Measurements from ENCODE around the gene SHMT2. TPM values are rescaled to one million over a fixed set of nuclear protein-coding genes. Genes with fewer than 3 reads are reported as not detected.

The SHMT2 gene
- total and polyA plus RNA-seq, 4 donors = 34.3 to 59.1 (median 51.9) TPM

- no peak overlapping the region for H3K27ac ChIP-seq (ENCODE audit: low read depth in 1 of 2, low read length in 2 of 2)
- no peak for DNase-seq
- 89 to 91% methylated on average over 15 of the region's 15 CpGs for WGBS, 2 donors
- H3K36me3 ChIP-seq (ENCODE audit: control insufficient read depth in 1 of 2, insufficient read depth in 2 of 2, low read length in 1 of 2) = peaks cover 0 to 3% of the 10 kb centered on the region in 2 donors
- no peak for ATAC-seq (ENCODE audit: low FRiP score)
- no peaks in the 10 kb centered on the region for H3K4me1 ChIP-seq (ENCODE audit: control insufficient read depth in 1 of 2, insufficient read depth in 2 of 2, low read length in 2 of 2)
- intact Hi-C loops (cut with DNase I) = no loop called here
- H3K4me3 ChIP-seq (ENCODE audit: low read length in 2 of 2) = no peak overlapping the region
- no peaks in the 10 kb centered on the region for H3K27me3 ChIP-seq (ENCODE audit: control insufficient read depth in 1 of 2, insufficient read depth in 2 of 2, low read length in 1 of 2)
- no peaks in the 10 kb centered on the region for H3K9me3 ChIP-seq (ENCODE audit: control insufficient read depth, low read length)
Measured at GRCh38 chr12:57210461-57210860, 19.1 kb upstream of the SHMT2 start.

GRCh38 chr12:57210926-57211692, 18.4 kb upstream of the SHMT2 start:
- Histone ChIP-seq H3K4me3 (ENCODE audit: low read length in 2 of 2) (no peak overlapping the region), H3K36me3 (ENCODE audit: control insufficient read depth in 1 of 2, insufficient read depth in 2 of 2, low read length in 1 of 2) (peaks cover 0 to 3% of the 10 kb centered on the region in 2 donors), H3K9me3 (ENCODE audit: control insufficient read depth, low read length) (no peaks in the 10 kb centered on the region), H3K4me1 (ENCODE audit: control insufficient read depth in 1 of 2, insufficient read depth in 2 of 2, low read length in 2 of 2) (no peaks in the 10 kb centered on the region), H3K27me3 (ENCODE audit: control insufficient read depth in 1 of 2, insufficient read depth in 2 of 2, low read length in 1 of 2) (no peaks in the 10 kb centered on the region), H3K27ac (ENCODE audit: low read depth in 1 of 2, low read length in 2 of 2) (no peak overlapping the region)
- DNase-seq = no peak
- intact Hi-C loops (cut with DNase I) = no loop called here
- ATAC-seq (ENCODE audit: low FRiP score) = no peak
- WGBS, 2 donors = 81 to 82% methylated on average over 16 of the region's 16 CpGs

- no peak for DNase-seq
- no peak for ATAC-seq (ENCODE audit: low FRiP score)
- H3K27me3 ChIP-seq (ENCODE audit: control insufficient read depth in 1 of 2, insufficient read depth in 2 of 2, low read length in 1 of 2) = no peaks in the 10 kb centered on the region
- no peaks in the 10 kb centered on the region for H3K36me3 ChIP-seq (ENCODE audit: control insufficient read depth in 1 of 2, insufficient read depth in 2 of 2, low read length in 1 of 2)
- no peak overlapping the region for H3K27ac ChIP-seq (ENCODE audit: low read depth in 1 of 2, low read length in 2 of 2)
- intact Hi-C loops (cut with DNase I) = no loop called here
- no peaks in the 10 kb centered on the region for H3K9me3 ChIP-seq (ENCODE audit: control insufficient read depth, low read length)
- 67 to 71% methylated on average over 26 to 27 of the region's 27 CpGs for WGBS, 2 donors
- no peaks in the 10 kb centered on the region for H3K4me1 ChIP-seq (ENCODE audit: control insufficient read depth in 1 of 2, insufficient read depth in 2 of 2, low read length in 2 of 2)
- no peak overlapping the region for H3K4me3 ChIP-seq (ENCODE audit: low read length in 2 of 2)
Measured at GRCh38 chr12:57211791-57212700, 17.5 kb upstream of the SHMT2 start.

- Histone ChIP-seq H3K4me3 (ENCODE audit: low read length in 2 of 2) (no peak overlapping the region), H3K27me3 (ENCODE audit: control insufficient read depth in 1 of 2, insufficient read depth in 2 of 2, low read length in 1 of 2) (no peaks in the 10 kb centered on the region), H3K36me3 (ENCODE audit: control insufficient read depth in 1 of 2, insufficient read depth in 2 of 2, low read length in 1 of 2) (no peaks in the 10 kb centered on the region), H3K4me1 (ENCODE audit: control insufficient read depth in 1 of 2, insufficient read depth in 2 of 2, low read length in 2 of 2) (no peaks in the 10 kb centered on the region), H3K9me3 (ENCODE audit: control insufficient read depth, low read length) (no peaks in the 10 kb centered on the region), H3K27ac (ENCODE audit: low read depth in 1 of 2, low read length in 2 of 2) (no peak overlapping the region)
- intact Hi-C loops (cut with DNase I) = loop anchor here (1.0 kb wide), 2 partner anchors 27 to 31 kb away; no protein-coding TSS in a partner anchor
- DNase-seq = no peak
- ATAC-seq (ENCODE audit: low FRiP score) = no peak
- 54 to 70% methylated on average over 7 of the region's 7 CpGs for WGBS, 2 donors
Measured at GRCh38 chr12:57212701-57213057, 16.8 kb upstream of the SHMT2 start.

- Histone ChIP-seq H3K36me3 (ENCODE audit: control insufficient read depth in 1 of 2, insufficient read depth in 2 of 2, low read length in 1 of 2) (no peaks in the 10 kb centered on the region), H3K27ac (ENCODE audit: low read depth in 1 of 2, low read length in 2 of 2) (no peak overlapping the region), H3K4me3 (ENCODE audit: low read length in 2 of 2) (no peak overlapping the region), H3K9me3 (ENCODE audit: control insufficient read depth, low read length) (no peaks in the 10 kb centered on the region), H3K4me1 (ENCODE audit: control insufficient read depth in 1 of 2, insufficient read depth in 2 of 2, low read length in 2 of 2) (no peaks in the 10 kb centered on the region), H3K27me3 (ENCODE audit: control insufficient read depth in 1 of 2, insufficient read depth in 2 of 2, low read length in 1 of 2) (no peaks in the 10 kb centered on the region)
- 3 to 4% methylated on average over 16 of the region's 16 CpGs for WGBS, 2 donors
- DNase-seq (peak; percentile 93 to 96), ATAC-seq (ENCODE audit: low FRiP score) (peak; percentile 92)
- intact Hi-C loops (cut with DNase I) = loop anchor here (1.0 kb wide), 2 partner anchors 26 to 30 kb away; no protein-coding TSS in a partner anchor
Measured at GRCh38 chr12:57213058-57213715, 16.3 kb upstream of the SHMT2 start.

- Histone ChIP-seq H3K4me1 (ENCODE audit: control insufficient read depth in 1 of 2, insufficient read depth in 2 of 2, low read length in 2 of 2) (no peaks in the 10 kb centered on the region), H3K36me3 (ENCODE audit: control insufficient read depth in 1 of 2, insufficient read depth in 2 of 2, low read length in 1 of 2) (no peaks in the 10 kb centered on the region), H3K27me3 (ENCODE audit: control insufficient read depth in 1 of 2, insufficient read depth in 2 of 2, low read length in 1 of 2) (no peaks in the 10 kb centered on the region), H3K27ac (ENCODE audit: low read depth in 1 of 2, low read length in 2 of 2) (no peak overlapping the region), H3K9me3 (ENCODE audit: control insufficient read depth, low read length) (no peaks in the 10 kb centered on the region), H3K4me3 (ENCODE audit: low read length in 2 of 2) (no peak overlapping the region)
- no peak for DNase-seq
- no peak for ATAC-seq (ENCODE audit: low FRiP score)
- intact Hi-C loops (cut with DNase I) = loop anchor here (1.0 kb wide), 2 partner anchors 25 to 29 kb away; no protein-coding TSS in a partner anchor
- WGBS, 2 donors = 62 to 69% methylated on average over 4 of the region's 4 CpGs
Measured at GRCh38 chr12:57213763-57214397, 15.6 kb upstream of the SHMT2 start.

- Histone ChIP-seq H3K4me3 (ENCODE audit: low read length in 2 of 2) (no peak overlapping the region), H3K27me3 (ENCODE audit: control insufficient read depth in 1 of 2, insufficient read depth in 2 of 2, low read length in 1 of 2) (no peaks in the 10 kb centered on the region), H3K36me3 (ENCODE audit: control insufficient read depth in 1 of 2, insufficient read depth in 2 of 2, low read length in 1 of 2) (no peaks in the 10 kb centered on the region), H3K27ac (ENCODE audit: low read depth in 1 of 2, low read length in 2 of 2) (no peak overlapping the region), H3K4me1 (ENCODE audit: control insufficient read depth in 1 of 2, insufficient read depth in 2 of 2, low read length in 2 of 2) (no peaks in the 10 kb centered on the region), H3K9me3 (ENCODE audit: control insufficient read depth, low read length) (no peaks in the 10 kb centered on the region)
- intact Hi-C loops (cut with DNase I) = loop anchor here in 1 of 2 donors (1.0 kb wide), 1 partner anchor 25 kb away; no protein-coding TSS in a partner anchor
- ATAC-seq (ENCODE audit: low FRiP score) (peak; percentile 64), DNase-seq (peak in 1 of 2 donors; percentile 89)
- WGBS, 2 donors = 1 to 4% methylated on average over 14 of the region's 14 CpGs
Measured at GRCh38 chr12:57214398-57214781, 15.1 kb upstream of the SHMT2 start.

GRCh38 chr12:57215065-57215464, 14.4 kb upstream of the SHMT2 start:
- H3K9me3 ChIP-seq (ENCODE audit: control insufficient read depth, low read length) = no peaks in the 10 kb centered on the region
- DNase-seq (no peak), ATAC-seq (ENCODE audit: low FRiP score) (no peak)
- no peaks in the 10 kb centered on the region for H3K27me3 ChIP-seq (ENCODE audit: control insufficient read depth in 1 of 2, insufficient read depth in 2 of 2, low read length in 1 of 2)
- no peak overlapping the region for H3K4me3 ChIP-seq (ENCODE audit: low read length in 2 of 2)
- H3K27ac ChIP-seq (ENCODE audit: low read depth in 1 of 2, low read length in 2 of 2) = no peak overlapping the region
- intact Hi-C loops (cut with DNase I) = no loop called here
- H3K4me1 ChIP-seq (ENCODE audit: control insufficient read depth in 1 of 2, insufficient read depth in 2 of 2, low read length in 2 of 2) = no peaks in the 10 kb centered on the region
- 24 to 30% methylated on average over 10 to 11 of the region's 11 CpGs for WGBS, 2 donors
- no peaks in the 10 kb centered on the region for H3K36me3 ChIP-seq (ENCODE audit: control insufficient read depth in 1 of 2, insufficient read depth in 2 of 2, low read length in 1 of 2)

Data from aorta (tissue), 5 donors.